Trophoblast cell (in vitro differentiated cells and primary cell): ENCODE measurements around the gene MSH2.

ENCODE experiments used
- DNase-seq, 2 donors: peaks; one replicate each; pipeline ENCODE4 v3.0.0-alpha.2; 2016
- H2AFZ ChIP-seq: 2 replicates; pipeline ENCODE4 v1.6.1; 2013; ENCODE audit warnings: low read length, moderate library complexity, mild to moderate bottlenecking; ENCODE audit not compliant: insufficient read depth, poor library complexity
- H2AK5ac ChIP-seq: 2 replicates; pipeline ENCODE4 v1.6.1; 2013; ENCODE audit warnings: mild to moderate bottlenecking, low read length
- H2BK120ac ChIP-seq: 2 replicates; pipeline ENCODE4 v1.6.1; 2013; ENCODE audit warnings: low read length, mild to moderate bottlenecking, moderate library complexity; ENCODE audit not compliant: insufficient read depth, poor library complexity
- H2BK12ac ChIP-seq: 2 replicates; pipeline ENCODE4 v1.6.1; 2013; ENCODE audit warnings: mild to moderate bottlenecking, low read length, moderate library complexity
- H2BK5ac ChIP-seq: 2 replicates; pipeline ENCODE4 v1.6.1; 2013; ENCODE audit warnings: low read length, low read depth, moderate library complexity, mild to moderate bottlenecking; ENCODE audit not compliant: poor library complexity
- H3K14ac ChIP-seq: 2 replicates; pipeline ENCODE4 v1.6.1; 2013; ENCODE audit warnings: mild to moderate bottlenecking, low read length
- H3K18ac ChIP-seq: 2 replicates; pipeline ENCODE4 v1.6.1; 2013; ENCODE audit warnings: mild to moderate bottlenecking, low read length
- H3K23ac ChIP-seq: 2 replicates; pipeline ENCODE4 v1.6.1; 2013; ENCODE audit warnings: low read length
- H3K27ac ChIP-seq: 2 replicates; pipeline ENCODE4 v1.5.1; 2013; ENCODE audit warnings: low read depth, mild to moderate bottlenecking, inconsistent platforms, low read length, moderate library complexity
- H3K27me3 ChIP-seq: 2 replicates; pipeline ENCODE4 v1.6.1; 2013; ENCODE audit warnings: inconsistent platforms, mild to moderate bottlenecking, low read length, moderate library complexity; ENCODE audit not compliant: insufficient read depth
- H3K36me3 ChIP-seq, 2 experiments: 1 replicate in 1 of 2; 2 replicates in 1 of 2; pipeline ENCODE4 v1.6.1; 2013; ENCODE audit warnings: low read length in 2 of 2, mild to moderate bottlenecking in 2 of 2, moderate library complexity in 1 of 2; ENCODE audit not compliant: insufficient read depth in 2 of 2, control insufficient read depth in 1 of 2
- H3K4ac ChIP-seq: 2 replicates; pipeline ENCODE4 v1.6.1; 2013; ENCODE audit warnings: low read depth, mild to moderate bottlenecking, low read length, moderate library complexity
- H3K4me1 ChIP-seq, 2 experiments: 1 replicate in 1 of 2; 2 replicates in 1 of 2; pipeline ENCODE4 v1.6.1; 2013; ENCODE audit warnings: low read length in 2 of 2, mild to moderate bottlenecking in 2 of 2, moderate library complexity in 1 of 2; ENCODE audit not compliant: insufficient read depth in 2 of 2, control insufficient read depth in 1 of 2
- H3K4me2 ChIP-seq: 2 replicates; pipeline ENCODE4 v1.6.1; 2013; ENCODE audit warnings: inconsistent platforms, mild to moderate bottlenecking, low read length, moderate library complexity
- H3K4me3 ChIP-seq: 2 replicates; pipeline ENCODE4 v1.5.1; 2013; ENCODE audit warnings: mild to moderate bottlenecking, low read depth, low read length, inconsistent platforms
- H3K79me1 ChIP-seq: one replicate; pipeline ENCODE4 v1.6.1; 2013; ENCODE audit warnings: low read length
- H3K79me2 ChIP-seq: 2 replicates; pipeline ENCODE4 v1.6.1; 2013; ENCODE audit warnings: low read length, mild to moderate bottlenecking; ENCODE audit not compliant: control insufficient read depth, insufficient read depth, poor library complexity
- H3K9ac ChIP-seq: 2 replicates; pipeline ENCODE4 v1.6.1; 2013; ENCODE audit warnings: mild to moderate bottlenecking, low read length
- H3K9me3 ChIP-seq: 2 replicates; pipeline ENCODE4 v1.6.1; 2013; ENCODE audit warnings: low read depth, mild to moderate bottlenecking, control low read depth, inconsistent platforms, low read length; ENCODE audit not compliant: insufficient read depth
- H4K12ac ChIP-seq: 2 replicates; pipeline ENCODE4 v1.6.1; 2013; ENCODE audit warnings: low read depth, mild to moderate bottlenecking, low read length, moderate library complexity
- H4K8ac ChIP-seq: 2 replicates; pipeline ENCODE4 v1.6.1; 2013; ENCODE audit warnings: low read depth, mild to moderate bottlenecking, low read length, moderate library complexity
- H4K91ac ChIP-seq: one replicate; pipeline ENCODE4 v1.6.1; 2013; ENCODE audit warnings: low read depth, mild to moderate bottlenecking, low read length, moderate library complexity
- WGBS: extraction: QIAGEN DNeasy Blood & Tissue Kit; methylation state at CpG from one replicate; pipeline ENCODE4 v1.1.7; 2013; ENCODE audit warnings: missing lambda C conversion rate; ENCODE audit not compliant: insufficient read length, insufficient coverage; ENCODE audit errors: extremely low coverage; 5-methylcytosine and 5-hydroxymethylcytosine counted together

Gene MSH2

GRCh38 chr2:47486841-47487497 lies 84.0 kb downstream of the MSH2 start:
- H4K91ac ChIP-seq: no peak overlapping the region

GRCh38 chr2:47487498-47487875 lies 84.5 kb downstream of the MSH2 start:
- H2BK12ac ChIP-seq: no peak overlapping the region
- H3K9ac ChIP-seq: no peak overlapping the region
- H3K27me3 ChIP-seq: no peaks in the 10 kb centered on the region
- H3K9me3 ChIP-seq: no peaks in the 10 kb centered on the region
- H3K14ac ChIP-seq: no peak overlapping the region
- H2BK120ac ChIP-seq: no peak overlapping the region
- no CpG with 5 or more reads among the region's 1 CpG for WGBS
- peaks cover 4 to 8% of the 10 kb centered on the region in 2 experiments for H3K36me3 ChIP-seq
- no peak overlapping the region for H3K18ac ChIP-seq
- H3K4me1 ChIP-seq: no peaks in the 10 kb centered on the region
- H3K79me2 ChIP-seq: no peaks in the 10 kb centered on the region
- DNase-seq: no peak
- no peak overlapping the region for H4K8ac ChIP-seq
- H3K79me1 ChIP-seq: no peaks in the 10 kb centered on the region
- no peak overlapping the region for H4K91ac ChIP-seq
- no peak overlapping the region for H3K4me2 ChIP-seq
- H3K4ac ChIP-seq: no peak overlapping the region
- no peak overlapping the region for H2AK5ac ChIP-seq
- H4K12ac ChIP-seq: no peak overlapping the region
- no peak overlapping the region for H2AFZ ChIP-seq
- H3K4me3 ChIP-seq: no peak overlapping the region
- H3K27ac ChIP-seq: no peak overlapping the region
- H2BK5ac ChIP-seq: no peak overlapping the region
- no peak overlapping the region for H3K23ac ChIP-seq

More at GRCh38 chr2:47486841-47487497, 84.0 kb downstream of the MSH2 start:
- peak in 1 of 2 donors; percentile 26 for DNase-seq
- WGBS: no CpG with 5 or more reads among the region's 2 CpGs
- Histone ChIP-seq H4K12ac (no peak overlapping the region), H2BK5ac (no peak overlapping the region), H3K36me3 (peaks cover 4 to 8% of the 10 kb centered on the region in 2 experiments), H3K14ac (no peak overlapping the region), H3K27ac (no peak overlapping the region), H2BK120ac (no peak overlapping the region), H3K9me3 (no peaks in the 10 kb centered on the region), H3K4me1 (no peaks in the 10 kb centered on the region), H3K9ac (no peak overlapping the region), H3K27me3 (no peaks in the 10 kb centered on the region), H2AK5ac (no peak overlapping the region), H3K79me2 (no peaks in the 10 kb centered on the region), H3K4me3 (no peak overlapping the region), H3K4ac (no peak overlapping the region), H3K23ac (no peak overlapping the region), H4K8ac (no peak overlapping the region), H2AFZ (no peak overlapping the region), H3K79me1 (no peaks in the 10 kb centered on the region), H2BK12ac (no peak overlapping the region), H3K4me2 (no peak overlapping the region), H3K18ac (no peak overlapping the region)

- Histone ChIP-seq H3K23ac (no peak overlapping the region), H3K79me2 (no peaks in the 10 kb centered on the region), H2AK5ac (no peak overlapping the region), H2BK120ac (no peak overlapping the region), H3K79me1 (no peaks in the 10 kb centered on the region), H3K18ac (no peak overlapping the region), H4K91ac (no peak overlapping the region), H3K4me2 (no peak overlapping the region), H3K4me1 (no peaks in the 10 kb centered on the region), H3K9me3 (peaks cover 5% of the 10 kb centered on the region), H3K14ac (no peak overlapping the region), H3K4ac (no peak overlapping the region), H2BK12ac (no peak overlapping the region), H4K8ac (no peak overlapping the region), H2BK5ac (no peak overlapping the region), H3K27ac (no peak overlapping the region), H3K36me3 (peaks cover 3% of the 10 kb centered on the region in 2 experiments), H3K9ac (no peak overlapping the region), H3K4me3 (no peak overlapping the region), H2AFZ (no peak overlapping the region), H3K27me3 (no peaks in the 10 kb centered on the region), H4K12ac (peak overlapping the region; percentile 16)
- WGBS: no CpG with 5 or more reads among the region's 9 CpGs
- DNase-seq: peak; percentile 82 to 92
Measured at GRCh38 chr2:47488870-47489584, 86.1 kb downstream of the MSH2 start.

- DNase-seq: peak; percentile 17 to 43
- Histone ChIP-seq H3K27ac (no peak overlapping the region), H2BK120ac (no peak overlapping the region), H3K79me1 (no peaks in the 10 kb centered on the region), H2AK5ac (no peak overlapping the region), H3K4ac (no peak overlapping the region), H3K27me3 (no peaks in the 10 kb centered on the region), H2AFZ (no peak overlapping the region), H3K36me3 (peaks cover 2 to 3% of the 10 kb centered on the region in 2 experiments), H3K9me3 (peaks cover 9% of the 10 kb centered on the region), H3K23ac (no peak overlapping the region), H3K4me2 (no peak overlapping the region), H4K12ac (no peak overlapping the region), H3K79me2 (no peaks in the 10 kb centered on the region), H3K4me1 (no peaks in the 10 kb centered on the region), H3K18ac (no peak overlapping the region), H2BK5ac (no peak overlapping the region), H2BK12ac (no peak overlapping the region), H3K9ac (no peak overlapping the region), H3K14ac (no peak overlapping the region), H4K8ac (no peak overlapping the region), H3K4me3 (no peak overlapping the region), H4K91ac (no peak overlapping the region)
- no CpG with 5 or more reads among the region's 6 CpGs for WGBS
Measured at GRCh38 chr2:47490406-47490805, 87.5 kb downstream of the MSH2 start.
